G401 (cell line): ENCODE measurements around the gene RNF41. TPM values are rescaled to one million over a fixed set of nuclear protein-coding genes. Genes with fewer than 3 reads are reported as not detected.

Source experiments
- DNase-seq: peaks from one replicate; pipeline ENCODE4 v3.0.0-alpha.2; 2015; ENCODE audit warnings: low spot score
- in situ Hi-C: cut with HindIII; loops from 2 replicates; pipeline ENCODE4 v1.10.0; 2016; ENCODE audit warnings: low sequenced_read_pairs, mixed read lengths
- total RNA-seq: library from RNA; depleted of rRNA; stranded (reverse); fragments of >200 nt; shearing (Covaris generic); gene quantifications from 2 replicates; pipeline ENCODE4 v1.2.3, GENCODE V29; 2014

Gene RNF41
- total RNA-seq, 1 experiment from 2014 or later: 66.6 TPM

DNA sequence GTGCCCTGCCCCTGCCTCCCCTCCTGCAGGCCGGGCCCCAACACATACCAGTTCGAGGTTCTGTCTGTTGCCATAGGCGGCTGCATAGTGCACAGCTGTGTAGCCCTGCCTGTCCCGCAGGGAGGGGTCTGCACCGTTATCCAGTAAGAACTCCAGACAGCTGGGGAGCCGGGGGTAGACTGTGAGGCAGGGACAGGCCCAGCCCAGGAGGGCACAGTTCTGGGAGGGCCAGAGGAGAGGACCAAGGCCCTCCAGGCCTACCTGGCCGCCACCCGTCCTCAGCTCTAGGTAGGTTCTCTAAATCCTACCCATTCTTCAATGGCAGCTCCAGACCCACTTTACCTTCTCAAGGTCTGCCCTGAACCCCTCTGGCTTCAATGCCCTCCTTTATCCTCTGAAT lies 27.0 kb upstream of the RNF41 start:
- no peak for DNase-seq
- in situ Hi-C loops: no loop called here

- no peak for DNase-seq
- in situ Hi-C loops: no loop called here
Observed at GRCh38 chr12:56247923-56248322, 26.2 kb upstream of the RNF41 start.

GRCh38 chr12:56244494-56244893 lies 22.8 kb upstream of the RNF41 start:
- DNase-seq: no peak
- in situ Hi-C loops: no loop called here

- in situ Hi-C loops: no loop called here
- DNase-seq: no peak
Observed at GRCh38 chr12:56243731-56244181, 22.0 kb upstream of the RNF41 start.

DNA sequence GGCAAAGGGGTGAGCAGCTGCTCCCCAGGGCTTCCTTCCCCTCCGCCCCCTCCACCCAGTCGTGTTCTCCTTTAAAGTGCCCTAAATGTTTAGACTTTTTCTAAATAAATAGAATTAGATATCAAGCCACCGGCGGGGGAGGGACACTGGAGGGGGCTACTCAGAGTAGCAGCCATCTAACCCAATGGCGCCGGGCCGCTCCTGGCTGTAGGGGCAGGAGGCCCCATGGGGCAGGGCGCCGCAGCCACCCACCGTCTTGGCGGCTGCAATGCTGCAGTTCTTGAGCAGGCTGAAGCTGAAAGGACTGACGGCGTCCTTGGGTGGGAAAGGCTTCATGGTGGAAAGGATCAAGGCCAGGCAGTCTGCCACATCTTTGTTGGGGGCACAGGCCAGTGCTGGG lies 21.3 kb upstream of the RNF41 start:
- in situ Hi-C loops: no loop called here
- DNase-seq: no peak

DNA sequence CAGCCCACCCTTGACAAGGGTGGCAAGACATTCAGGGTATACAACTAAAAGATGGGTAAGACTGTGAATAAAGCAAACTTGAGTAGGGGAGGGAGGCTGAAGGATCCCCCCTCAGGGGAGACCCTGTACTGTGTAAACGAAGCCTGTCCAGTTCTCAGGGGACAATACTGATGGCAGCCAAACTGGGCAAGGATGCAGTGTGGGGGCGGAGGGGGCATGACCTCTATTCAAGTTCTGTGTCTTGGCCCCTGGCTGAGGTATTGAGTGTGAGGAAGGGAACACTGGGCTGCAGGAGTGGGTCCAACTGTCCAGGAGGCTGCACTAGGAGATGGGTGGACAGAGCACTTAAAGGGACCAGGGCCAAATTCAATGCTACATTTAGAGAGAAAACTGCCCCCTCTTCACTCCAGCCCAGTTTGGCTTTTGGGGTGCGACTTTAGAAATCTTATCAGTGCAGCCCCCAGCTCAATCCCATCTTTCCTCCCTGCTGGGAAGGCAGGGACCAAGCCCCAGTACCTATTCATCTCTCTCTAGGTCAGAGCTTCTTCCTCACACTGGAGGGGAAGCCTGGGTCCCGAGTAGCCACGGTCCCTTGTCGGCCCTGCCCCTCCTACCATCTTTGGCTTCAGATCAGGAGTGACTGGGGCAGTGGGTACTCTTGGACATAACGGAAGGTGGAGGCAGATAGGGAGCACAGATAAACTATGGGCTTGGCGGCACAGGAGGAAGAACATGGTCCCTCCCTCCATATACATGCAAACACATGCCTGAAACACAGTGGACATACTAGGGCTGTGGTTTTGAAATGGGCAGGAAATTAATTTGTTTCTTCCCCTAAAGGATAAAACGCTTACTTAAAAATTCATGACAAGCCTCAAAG lies 19.9 kb upstream of the RNF41 start:
- in situ Hi-C loops: no loop called here
- DNase-seq: no peak

DNA sequence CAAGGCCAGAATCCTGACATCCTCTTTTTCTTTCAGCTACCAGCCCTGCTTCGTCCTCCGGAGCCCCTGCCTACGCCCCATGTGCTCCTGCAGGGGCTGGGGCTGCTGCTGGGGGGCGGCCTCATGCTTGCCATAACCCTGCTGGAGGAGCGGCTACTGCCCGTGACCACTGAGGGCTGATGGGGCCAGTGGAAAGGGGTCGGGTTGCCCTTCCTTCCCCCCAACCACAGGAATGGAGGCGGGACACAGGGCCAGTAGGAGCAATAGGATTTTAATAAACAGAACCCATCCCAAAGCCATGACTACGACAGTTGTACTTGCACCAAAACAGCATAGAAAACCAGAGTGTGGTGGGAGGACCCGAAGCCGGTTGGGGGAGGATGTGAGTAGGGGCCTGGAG lies 15.8 kb upstream of the RNF41 start:
- no peak for DNase-seq
- in situ Hi-C loops: no loop called here

DNA sequence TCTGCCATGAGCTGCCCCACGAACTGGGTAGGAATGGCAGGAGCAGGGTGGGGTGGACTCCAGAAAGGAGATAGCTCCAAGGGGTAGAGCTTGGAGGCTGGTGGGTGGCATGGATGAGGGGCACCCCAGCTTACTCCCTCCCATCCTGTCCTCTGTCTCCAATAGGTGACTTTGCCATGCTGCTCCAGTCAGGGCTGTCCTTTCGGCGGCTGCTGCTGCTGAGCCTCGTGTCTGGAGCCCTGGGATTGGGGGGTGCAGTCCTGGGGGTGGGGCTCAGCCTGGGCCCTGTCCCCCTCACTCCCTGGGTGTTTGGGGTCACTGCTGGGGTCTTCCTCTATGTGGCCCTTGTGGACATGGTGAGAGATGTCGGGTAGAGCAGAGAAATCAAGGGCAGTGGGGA lies 15.3 kb upstream of the RNF41 start:
- DNase-seq: no peak
- in situ Hi-C loops: no loop called here

DNA sequence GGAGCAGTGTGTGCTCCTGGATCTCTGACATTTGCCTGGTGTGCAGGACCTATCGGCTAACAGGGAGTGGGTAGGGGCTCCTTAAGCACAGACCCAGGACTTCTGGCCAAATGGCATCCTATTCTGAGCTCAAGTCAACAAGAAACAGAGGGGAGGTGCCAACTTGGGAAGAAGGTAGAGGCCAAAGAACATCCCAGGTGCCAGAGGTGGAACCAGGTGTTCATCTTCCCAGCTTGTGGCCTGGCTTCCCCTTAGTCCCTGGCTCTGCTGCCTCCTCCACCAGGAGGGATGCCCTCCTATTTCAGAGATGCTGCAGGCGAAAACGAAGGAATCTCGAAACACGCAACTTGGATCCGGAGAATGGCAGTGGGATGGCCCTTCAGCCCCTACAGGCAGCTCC lies 14.4 kb upstream of the RNF41 start:
- in situ Hi-C loops: no loop called here
- no peak for DNase-seq

GRCh38 chr12:56234746-56235436 lies 13.2 kb upstream of the RNF41 start:
- no peak for DNase-seq
- in situ Hi-C loops: no loop called here

GRCh38 chr12:56231184-56231582 lies 9.5 kb upstream of the RNF41 start:
- in situ Hi-C loops: no loop called here
- no peak for DNase-seq

GRCh38 chr12:56230432-56231183 lies 8.9 kb upstream of the RNF41 start:
- in situ Hi-C loops: no loop called here

DNA sequence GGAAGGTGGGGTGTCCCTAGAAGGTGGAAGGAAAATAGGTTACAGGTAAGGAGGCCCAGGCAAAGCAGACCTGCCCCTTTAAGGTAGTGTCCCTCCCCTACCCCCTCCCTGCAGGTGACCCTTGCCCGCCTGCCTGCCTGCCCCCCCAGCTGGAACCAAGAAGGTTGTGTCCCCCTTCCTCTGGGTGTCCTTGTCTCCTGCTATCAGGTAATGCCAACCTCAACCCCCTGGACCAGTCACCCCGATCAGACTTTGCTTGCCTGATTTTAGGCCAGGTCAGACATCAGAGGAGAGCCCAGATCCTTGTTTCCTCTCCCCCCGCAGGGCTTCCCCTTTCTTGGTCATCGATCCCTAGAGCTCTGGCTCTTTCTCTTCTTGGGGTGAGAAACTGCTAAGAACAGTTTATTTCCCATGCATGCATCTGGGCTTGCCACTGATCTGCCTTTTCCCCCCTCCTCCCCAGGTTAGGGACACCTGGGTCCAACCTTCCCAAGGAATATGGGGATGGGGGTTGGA lies 8.3 kb upstream of the RNF41 start, which contains the start of gene SLC39A5:
Gene SLC39A5 (plus strand): TSS at position 136 of the 516 bp plus-strand sequence. CDS start 1,224 bp downstream, outside the sequence.
- no peak for DNase-seq
- in situ Hi-C loops: no loop called here

More at GRCh38 chr12:56230432-56231183, 8.9 kb upstream of the RNF41 start:
- no peak for DNase-seq

- in situ Hi-C loops: no loop called here
- no peak for DNase-seq
Observed at GRCh38 chr12:56229082-56229481, 7.4 kb upstream of the RNF41 start.

GRCh38 chr12:56224954-56225353 lies 3.2 kb upstream of the RNF41 start:
- DNase-seq: no peak
- in situ Hi-C loops: no loop called here

DNA sequence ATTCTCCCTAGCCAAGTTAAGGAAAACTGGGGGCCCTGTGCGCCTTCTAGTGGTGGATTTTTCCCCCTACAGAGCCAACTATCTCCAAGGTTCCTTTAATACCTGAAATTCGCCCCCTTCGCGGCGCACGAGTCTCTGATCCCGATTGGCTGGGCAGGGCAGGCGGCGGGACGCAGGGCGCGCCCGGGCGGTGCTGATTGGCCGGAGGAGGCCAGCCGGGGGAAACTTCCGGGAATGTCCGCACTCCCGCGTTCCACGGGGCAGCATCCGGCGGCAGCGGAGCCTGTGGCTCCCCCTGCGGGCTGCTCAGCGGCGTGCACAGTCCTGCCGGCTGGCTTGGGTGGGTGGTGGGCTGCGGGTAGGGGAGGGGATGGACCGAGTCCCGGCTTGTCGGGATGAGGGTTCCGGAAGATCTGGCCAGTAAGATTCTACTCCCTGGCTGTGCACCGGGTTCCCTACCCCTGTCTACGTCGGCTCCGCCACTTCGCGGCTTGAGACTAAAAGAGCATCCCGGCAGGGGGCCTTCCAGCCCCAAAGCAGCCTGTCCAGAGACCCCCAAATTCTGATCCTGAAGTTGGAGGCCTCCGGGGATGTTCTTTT lies 2.5 kb upstream of the RNF41 start, which contains the start of gene NABP2:
Gene NABP2 (plus strand): TSS at position 241 of the 600 bp plus-strand sequence. CDS start 515 bp downstream, outside the sequence.
- DNase-seq: peak; percentile 98
- in situ Hi-C loops: no loop called here

DNA sequence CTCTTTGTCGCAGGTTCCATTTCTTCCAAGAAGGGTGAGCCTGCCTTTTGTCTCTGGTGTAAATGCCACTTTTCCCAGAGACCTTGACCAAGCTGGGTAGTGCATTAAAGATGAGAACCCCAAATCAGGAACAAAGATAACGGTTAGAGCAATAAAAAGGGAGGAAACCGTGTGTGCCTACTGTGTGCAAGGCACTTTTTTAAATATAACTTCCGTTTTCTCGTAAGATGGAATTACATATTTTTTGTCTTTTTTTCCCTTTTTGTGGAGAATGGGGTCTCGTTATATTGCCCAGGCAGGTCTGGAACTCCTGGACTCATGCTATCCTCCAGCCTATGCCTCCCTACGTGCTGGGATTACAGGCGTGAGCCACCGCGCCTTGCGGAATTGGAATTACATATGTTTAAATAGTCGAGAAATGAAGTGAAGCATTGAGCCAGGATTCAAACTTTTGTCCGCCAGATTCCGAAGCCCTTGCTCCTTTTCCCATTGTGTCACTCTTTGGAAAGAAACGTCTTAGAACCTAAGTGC lies 1.9 kb upstream of the RNF41 start:
- in situ Hi-C loops: no loop called here
- no peak for DNase-seq

- in situ Hi-C loops: no loop called here
- DNase-seq: no peak
Observed at GRCh38 chr12:56222531-56222895, 791 bp upstream of the RNF41 start.

GRCh38 chr12:56221232-56221756 lies 428 bp downstream of the RNF41 start:
- in situ Hi-C loops: no loop called here

More at GRCh38 chr12:56221232-56221756, 428 bp downstream of the RNF41 start:
- peak; percentile 64 for DNase-seq
